Upper lobe of left lung (tissue), 6 donors: ENCODE measurements around the gene ATF3. TPM values are rescaled to one million over a fixed set of nuclear protein-coding genes. Genes with fewer than 3 reads are reported as not detected.
A peak's percentile ranks its signal among the peaks of the same experiment; 100 is the strongest.

Experiments used
- ATAC-seq, 2 donors: fragments of 200-7000 bp; cut with Tn5 transposase; one replicate each; pipeline ENCODE4 v1.9.1; 2022; ENCODE audit warnings: mild to moderate bottlenecking in 2 of 2, moderate library complexity in 2 of 2; ENCODE audit not compliant: low FRiP score in 2 of 2
- DNase-seq, 2 donors: peaks; one replicate each; pipeline ENCODE4 v3.0.0-alpha.2; 2019 to 2020
- H3K27ac ChIP-seq, 4 donors: fragments of 200-600 bp; sonication (generic); one replicate each; pipeline ENCODE4 v1.5.1; 2016 to 2019
- H3K27me3 ChIP-seq, 4 donors: fragments of 200-600 bp; sonication (generic); one replicate each; pipeline ENCODE4 v1.5.1; 2017 to 2019
- H3K36me3 ChIP-seq, 4 donors: fragments of 200-600 bp; sonication (generic); one replicate each; pipeline ENCODE4 v1.5.1; 2016 to 2019
- H3K4me1 ChIP-seq, 4 donors: fragments of 200-600 bp; sonication (generic); one replicate each; pipeline ENCODE4 v1.5.1; 2018 to 2019
- H3K4me3 ChIP-seq, 4 donors: fragments of 200-600 bp; sonication (generic); one replicate each; pipeline ENCODE4 v1.5.1; 2017 to 2019; ENCODE audit warnings: mild to moderate bottlenecking in 2 of 4, moderate library complexity in 1 of 4
- H3K9me3 ChIP-seq, 4 donors: fragments of 200-600 bp; sonication (generic); one replicate each; pipeline ENCODE4 v1.5.1; 2018 to 2019
- CTCF ChIP-seq, 6 experiments: fragments of 450-650 bp in 4 of 6; fragments of 200-600 bp in 2 of 6; sonication (generic) in 2 of 6; IDR thresholded peaks; one replicate each; pipeline ENCODE4 v1.5.1; 2016 to 2019; ENCODE audit warnings: antibody characterized with exemption in 6 of 6
- EP300 ChIP-seq, 4 donors: sonication (generic); formaldehyde crosslinking; IDR thresholded peaks; one replicate each; pipeline ENCODE4 v1.5.1; 2017; ENCODE audit warnings: antibody characterized with exemption in 4 of 4, control low read depth in 2 of 4
- POLR2A ChIP-seq, 4 donors: fragments of 450-650 bp; IDR thresholded peaks; one replicate each; pipeline ENCODE4 v1.5.1; 2016 to 2017; ENCODE audit warnings: antibody characterized with exemption in 4 of 4, mild to moderate bottlenecking in 2 of 4
- POLR2AphosphoS5 ChIP-seq, 2 donors: sonication (generic); formaldehyde crosslinking; IDR thresholded peaks; one replicate each; pipeline ENCODE4 v1.5.1; 2017; ENCODE audit warnings: antibody characterized with exemption in 2 of 2
- whole genome bisulfite sequencing, 2 donors: methylation state at CpG; one replicate each; pipeline ENCODE4 v1.1.5; 2017 to 2018; 5-methylcytosine and 5-hydroxymethylcytosine counted together
- total RNA-seq, 6 donors: library from RNA; depleted of rRNA in 4 of 6; stranded (reverse); fragments of >200 nt in 4 of 6; gene quantifications; one replicate each; pipeline versions ENCODE4 v1.1.0 to v1.2.1, GENCODE V29; 2016 to 2021
- donor health status: DM: no; HTN: no; CAD: no; lungs with moderate emphysema.
- donor health status: DM: no; HTN: yes; CAD: no; lungs with severe emphysema.

ATF3 gene
- total RNA-seq, 6 donors from 2014 or later: 7.3 to 69.3 (median 21.2) TPM

- DNase-seq (no peak), ATAC-seq (no peak)
- TF ChIP-seq CTCF (IDR thresholded peaks at IDR 0.05) (no peak), EP300 (IDR thresholded peaks at IDR 0.05) (no peak), POLR2AphosphoS5 (IDR thresholded peaks at IDR 0.05) (no peak), POLR2A (IDR thresholded peaks at IDR 0.05) (no peak)
- no peaks in the 10 kb centered on the region for H3K36me3 ChIP-seq
- H3K27ac ChIP-seq: peak overlapping the region in 1 of 4 donors; percentile 88
- 82 to 90% methylated on average over 10 of the region's 10 CpGs for WGBS, 2 donors
- H3K4me1 ChIP-seq: peaks cover 26 to 38% (median 33%) of the 10 kb centered on the region in 4 donors
- no peaks in the 10 kb centered on the region for H3K9me3 ChIP-seq
- no peak overlapping the region for H3K4me3 ChIP-seq
- H3K27me3 ChIP-seq: no peaks in the 10 kb centered on the region
Measured at GRCh38 chr1:212666116-212666775, 57.7 kb downstream of the ATF3 start.

- Histone ChIP-seq H3K36me3 (no peaks in the 10 kb centered on the region), H3K27ac (peak overlapping the region; percentile 77 to 88 (median 80)), H3K27me3 (no peaks in the 10 kb centered on the region), H3K4me3 (no peak overlapping the region), H3K9me3 (no peaks in the 10 kb centered on the region), H3K4me1 (peaks cover 26 to 38% (median 33%) of the 10 kb centered on the region in 4 donors)
- TF ChIP-seq EP300 (IDR thresholded peaks at IDR 0.05) (peak in 3 of 4 donors; percentile 56 to 75 (median 72)), CTCF (IDR thresholded peaks at IDR 0.05) (no peak), POLR2AphosphoS5 (IDR thresholded peaks at IDR 0.05) (peak; percentile 39 to 82)
- peak; percentile 69 to 83 for ATAC-seq
- peak in 1 of 2 donors; percentile 56 for DNase-seq
- 49 to 59% methylated on average over 9 of the region's 9 CpGs for WGBS, 2 donors
Measured at GRCh38 chr1:212667223-212668139, 58.9 kb downstream of the ATF3 start.

GRCh38 chr1:212668477-212668876 is 59.9 kb downstream of the ATF3 start:
- peaks cover 26 to 38% (median 33%) of the 10 kb centered on the region in 4 donors for H3K4me1 ChIP-seq
- H3K27me3 ChIP-seq: no peaks in the 10 kb centered on the region
- H3K27ac ChIP-seq: peak overlapping the region; percentile 77 to 88 (median 80)
- TF ChIP-seq POLR2A (IDR thresholded peaks at IDR 0.05): no peak
- TF ChIP-seq POLR2AphosphoS5 (IDR thresholded peaks at IDR 0.05): no peak
- TF ChIP-seq CTCF (IDR thresholded peaks at IDR 0.05): no peak
- no peak for TF ChIP-seq EP300 (IDR thresholded peaks at IDR 0.05)
- WGBS, 2 donors: 82 to 86% methylated on average over 5 of the region's 5 CpGs
- H3K9me3 ChIP-seq: no peaks in the 10 kb centered on the region
- no peak overlapping the region for H3K4me3 ChIP-seq
- no peak for ATAC-seq
- H3K36me3 ChIP-seq: no peaks in the 10 kb centered on the region
- no peak for DNase-seq

GRCh38 chr1:212669102-212669501 is 60.5 kb downstream of the ATF3 start:
- whole genome bisulfite sequencing, 2 donors: 75 to 80% methylated on average over 2 of the region's 2 CpGs
- no peak overlapping the region for H3K27ac ChIP-seq
- H3K4me1 ChIP-seq: peaks cover 26 to 38% (median 33%) of the 10 kb centered on the region in 4 donors
- no peaks in the 10 kb centered on the region for H3K36me3 ChIP-seq
- ATAC-seq: no peak
- no peaks in the 10 kb centered on the region for H3K9me3 ChIP-seq
- no peaks in the 10 kb centered on the region for H3K27me3 ChIP-seq
- DNase-seq: no peak
- H3K4me3 ChIP-seq: no peak overlapping the region
- TF ChIP-seq EP300 (IDR thresholded peaks at IDR 0.05): peak in 1 of 4 donors; percentile 25
- TF ChIP-seq CTCF (IDR thresholded peaks at IDR 0.05): peak in 2 of 6 experiments; percentile 13 to 24
- TF ChIP-seq POLR2A (IDR thresholded peaks at IDR 0.05): no peak
